ENCODE measurements around the gene ARHGEF37. TPM values are rescaled to one million over a fixed set of nuclear protein-coding genes. Genes with fewer than 3 reads are reported as not detected.
"Not testable (repeated sequence)": the region's sequence is repeated elsewhere in the genome, so short reads cannot be mapped to it uniquely, and the experiment has no call there.

ARHGEF37 gene, protein sequence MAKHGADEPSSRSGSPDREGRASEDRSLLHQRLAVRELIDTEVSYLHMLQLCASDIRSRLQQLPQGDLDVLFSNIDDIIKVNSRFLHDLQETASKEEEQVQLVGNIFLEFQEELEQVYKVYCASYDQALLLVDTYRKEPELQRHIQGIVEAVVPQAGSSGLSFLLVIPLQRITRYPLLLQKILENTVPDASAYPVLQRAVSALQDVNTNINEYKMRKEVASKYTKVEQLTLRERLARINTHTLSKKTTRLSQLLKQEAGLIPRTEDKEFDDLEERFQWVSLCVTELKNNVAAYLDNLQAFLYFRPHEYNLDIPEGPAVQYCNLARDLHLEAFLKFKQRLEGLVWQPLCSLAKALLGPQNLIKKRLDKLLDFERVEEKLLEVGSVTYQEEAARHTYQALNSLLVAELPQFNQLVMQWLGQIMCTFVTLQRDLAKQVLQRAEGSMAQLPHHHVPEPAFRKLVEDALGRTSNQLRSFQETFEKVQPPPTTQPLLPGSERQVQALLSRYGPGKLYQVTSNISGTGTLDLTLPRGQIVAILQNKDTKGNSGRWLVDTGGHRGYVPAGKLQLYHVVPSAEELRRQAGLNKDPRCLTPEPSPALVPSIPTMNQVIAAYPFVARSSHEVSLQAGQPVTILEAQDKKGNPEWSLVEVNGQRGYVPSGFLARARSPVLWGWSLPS
- 0.32 TPM for polyA plus RNA-seq (2013)

DNA sequence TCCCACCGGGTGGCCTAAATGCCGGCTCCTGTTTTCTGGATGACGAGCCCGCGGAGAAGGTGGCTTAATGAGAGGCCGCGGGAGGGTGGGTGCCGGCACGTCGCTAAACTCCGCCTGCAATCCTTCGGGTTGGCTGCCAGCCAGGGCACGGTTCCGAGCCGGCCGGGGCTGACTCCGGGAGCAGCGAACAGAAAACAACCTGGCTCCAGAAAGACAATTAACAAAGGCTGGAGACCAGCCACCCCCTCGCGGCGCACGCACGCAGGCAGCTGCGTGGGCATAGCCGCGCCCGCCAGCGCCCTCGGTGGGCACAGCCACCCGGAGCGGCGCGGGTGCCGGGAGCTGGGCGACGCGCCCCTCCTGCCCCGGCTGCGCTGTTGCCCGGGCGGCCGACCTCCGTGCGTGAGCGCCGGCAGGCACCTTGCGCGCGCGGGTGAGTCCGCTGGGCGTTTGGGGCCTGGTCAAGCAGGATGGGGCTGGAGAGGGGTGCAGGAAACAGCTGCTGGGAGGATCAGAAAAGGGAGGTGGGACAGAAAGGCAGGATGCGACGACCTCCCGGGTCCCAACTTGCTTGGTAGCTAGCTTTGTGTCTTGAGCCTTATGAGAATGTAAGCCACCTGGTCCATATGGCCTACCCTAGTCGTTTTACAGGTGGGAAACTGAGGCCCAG, at the start of gene ARHGEF37:
Gene ARHGEF37, plus strand, starts transcription at position 307 of the 670 bp plus-strand sequence. CDS start 16,272 bp downstream, outside the sequence.
- Histone ChIP-seq H3K36me3 (ENCODE audit: control insufficient read depth in 4 of 4, insufficient read depth in 4 of 4, low read length in 3 of 4) (no peaks in the 10 kb centered on the region), H3K9me3 (ENCODE audit: control extremely low read depth in 1 of 5, control insufficient read depth in 4 of 5, insufficient read depth in 2 of 5, low read depth in 1 of 5, low read length in 4 of 5) (no peaks in the 10 kb centered on the region), H3K4me3 (ENCODE audit: control insufficient read depth in 1 of 7, extremely low read depth in 1 of 7, insufficient read depth in 4 of 7, low read depth in 2 of 7, low read length in 6 of 7) (peak within 1 kb of the TSS; percentile 17 to 75 (median 60)), H3K4me1 (ENCODE audit: control extremely low read depth in 1 of 4, control insufficient read depth in 4 of 4, insufficient read depth in 4 of 4, low read length in 3 of 4) (peaks cover 0 to 16% (median 10%) of the 10 kb centered on the region in 4 experiments), H3K27ac (ENCODE audit: insufficient read depth in 1 of 2, low read depth in 1 of 2, low read length in 2 of 2, poor library complexity in 1 of 2, severe bottlenecking in 2 of 2) (no peak within 1 kb of the TSS), H3K27me3 (replicated peaks in 2 of 5; ENCODE audit: control insufficient read depth in 4 of 5, insufficient read depth in 5 of 5, low read length in 4 of 5) (peaks cover 0 to 13% (median 5%) of the 10 kb centered on the region in 5 experiments)
- ChIA-PET CTCF (interaction anchor here (0.8 to 1.3 kb wide), 6 partner anchors 11 to 246 kb away, joined by 3 to 4 read pairs (median 3); no protein-coding TSS in a partner anchor), POLR2A (no interaction called here)
- 1% methylated on average over 47 of the region's 56 CpGs for WGBS (ENCODE audit: insufficient coverage)
- peak; percentile 36 to 65 (median 53) for DNase-seq

DNA sequence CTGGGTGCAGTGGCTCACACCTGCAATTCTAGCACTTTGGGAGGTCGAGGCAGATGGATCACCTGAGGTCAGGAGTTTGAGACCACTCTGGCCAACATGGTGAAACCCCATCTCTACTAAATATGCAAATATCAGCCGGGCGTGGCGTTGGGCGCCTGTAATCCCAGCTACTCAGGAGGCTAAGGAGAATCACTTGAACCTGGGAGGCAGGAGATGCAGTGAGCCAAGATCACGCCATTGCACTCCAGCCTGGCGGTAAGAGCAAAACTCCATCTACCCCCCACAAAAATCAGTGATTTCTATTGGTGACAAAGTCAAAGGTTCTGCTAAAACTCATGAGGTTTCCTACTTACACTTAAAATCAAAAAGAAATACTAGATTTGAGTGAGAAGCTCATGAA, 48.9 kb upstream of the ARHGEF37 start:
- H3K27ac ChIP-seq (ENCODE audit: insufficient read depth in 1 of 2, low read depth in 1 of 2, low read length in 2 of 2, poor library complexity in 1 of 2, severe bottlenecking in 2 of 2), result no peak overlapping the region
- CTCF ChIA-PET, result no interaction called here
- no peak overlapping the region for H3K4me3 ChIP-seq (ENCODE audit: control insufficient read depth in 1 of 7, extremely low read depth in 1 of 7, insufficient read depth in 4 of 7, low read depth in 2 of 7, low read length in 6 of 7)
- WGBS (ENCODE audit: insufficient coverage), result 94% methylated on average over 7 of the region's 7 CpGs
- H3K9me3 ChIP-seq (ENCODE audit: control extremely low read depth in 1 of 5, control insufficient read depth in 4 of 5, insufficient read depth in 2 of 5, low read depth in 1 of 5, low read length in 4 of 5), result no peaks in the 10 kb centered on the region
- POLR2A ChIA-PET, result no interaction called here
- H3K4me1 ChIP-seq (ENCODE audit: control extremely low read depth in 1 of 4, control insufficient read depth in 4 of 4, insufficient read depth in 4 of 4, low read length in 3 of 4), result peaks cover 5 to 17% (median 12%) of the 10 kb centered on the region in 4 experiments
- H3K36me3 ChIP-seq (ENCODE audit: control insufficient read depth in 4 of 4, insufficient read depth in 4 of 4, low read length in 3 of 4), result peaks cover 3 to 29% (median 14%) of the 10 kb centered on the region in 4 experiments
- H3K27me3 ChIP-seq (replicated peaks in 2 of 5; ENCODE audit: control insufficient read depth in 4 of 5, insufficient read depth in 5 of 5, low read length in 4 of 5), result no peaks in the 10 kb centered on the region
- no peak for DNase-seq

DNA sequence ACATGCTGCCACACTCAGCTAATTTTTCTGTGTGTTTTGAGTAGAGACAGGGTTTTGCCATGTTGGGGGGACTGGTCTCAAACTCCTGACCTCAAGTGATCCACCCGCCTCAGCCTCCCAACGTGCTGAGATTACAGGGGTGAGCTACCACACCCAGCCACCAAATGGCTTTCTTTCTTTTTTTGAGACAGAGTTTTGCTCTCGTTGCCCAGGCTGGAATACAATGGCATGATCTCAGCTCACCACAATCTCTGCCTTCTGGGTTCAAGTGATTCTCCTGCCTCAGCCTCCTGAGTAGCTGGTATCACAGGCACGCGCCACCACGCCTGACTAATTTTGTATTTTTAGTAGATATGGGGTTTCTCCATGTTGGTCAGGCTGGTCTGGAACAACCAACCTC, 45.5 kb upstream of the ARHGEF37 start:
- H3K9me3 ChIP-seq (ENCODE audit: control extremely low read depth in 1 of 5, control insufficient read depth in 4 of 5, insufficient read depth in 2 of 5, low read depth in 1 of 5, low read length in 4 of 5); H3K4me1 ChIP-seq (ENCODE audit: control extremely low read depth in 1 of 4, control insufficient read depth in 4 of 4, insufficient read depth in 4 of 4, low read length in 3 of 4); H3K27ac ChIP-seq (ENCODE audit: insufficient read depth in 1 of 2, low read depth in 1 of 2, low read length in 2 of 2, poor library complexity in 1 of 2, severe bottlenecking in 2 of 2); H3K4me3 ChIP-seq (ENCODE audit: control insufficient read depth in 1 of 7, extremely low read depth in 1 of 7, insufficient read depth in 4 of 7, low read depth in 2 of 7, low read length in 6 of 7); POLR2A ChIA-PET; DNase-seq; H3K27me3 ChIP-seq (replicated peaks in 2 of 5; ENCODE audit: control insufficient read depth in 4 of 5, insufficient read depth in 5 of 5, low read length in 4 of 5): not testable (repeated sequence)
- peaks cover 11 to 42% (median 20%) of the 10 kb centered on the region in 4 experiments for H3K36me3 ChIP-seq (ENCODE audit: control insufficient read depth in 4 of 4, insufficient read depth in 4 of 4, low read length in 3 of 4)
- CTCF ChIA-PET, result interaction anchor here (0.9 to 2.2 kb wide), 3 partner anchors 8 to 28 kb away, joined by 3 to 6 read pairs (median 3); no protein-coding TSS in a partner anchor
- 89% methylated on average over 2 of the region's 6 CpGs for WGBS (ENCODE audit: insufficient coverage)

GRCh38 chr5:149537374-149537975, 43.8 kb upstream of the ARHGEF37 start:
- no peak overlapping the region for H3K27ac ChIP-seq (ENCODE audit: insufficient read depth in 1 of 2, low read depth in 1 of 2, low read length in 2 of 2, poor library complexity in 1 of 2, severe bottlenecking in 2 of 2)
- no peaks in the 10 kb centered on the region for H3K4me1 ChIP-seq (ENCODE audit: control extremely low read depth in 1 of 4, control insufficient read depth in 4 of 4, insufficient read depth in 4 of 4, low read length in 3 of 4)
- H3K36me3 ChIP-seq (ENCODE audit: control insufficient read depth in 4 of 4, insufficient read depth in 4 of 4, low read length in 3 of 4), result peaks cover 13 to 49% (median 21%) of the 10 kb centered on the region in 4 experiments
- no peaks in the 10 kb centered on the region for H3K27me3 ChIP-seq (replicated peaks in 2 of 5; ENCODE audit: control insufficient read depth in 4 of 5, insufficient read depth in 5 of 5, low read length in 4 of 5)
- no peak overlapping the region for H3K4me3 ChIP-seq (ENCODE audit: control insufficient read depth in 1 of 7, extremely low read depth in 1 of 7, insufficient read depth in 4 of 7, low read depth in 2 of 7, low read length in 6 of 7)
- no CpG with 5 or more reads among the region's 1 CpG for WGBS (ENCODE audit: insufficient coverage)
- ChIA-PET CTCF (interaction anchor here (1.0 to 2.8 kb wide), 4 partner anchors 10 to 51 kb away, joined by 3 to 9 read pairs (median 4); no protein-coding TSS in a partner anchor), POLR2A (interaction anchor here (0.7 kb wide), 1 partner anchor 19 kb away, joined by 3 read pairs; no protein-coding TSS in a partner anchor)
- H3K9me3 ChIP-seq (ENCODE audit: control extremely low read depth in 1 of 5, control insufficient read depth in 4 of 5, insufficient read depth in 2 of 5, low read depth in 1 of 5, low read length in 4 of 5), result no peaks in the 10 kb centered on the region
- DNase-seq, result no peak

GRCh38 chr5:149540089-149540488, 41.2 kb upstream of the ARHGEF37 start:
- Histone ChIP-seq H3K36me3 (ENCODE audit: control insufficient read depth in 4 of 4, insufficient read depth in 4 of 4, low read length in 3 of 4) (peaks cover 13 to 58% (median 25%) of the 10 kb centered on the region in 4 experiments), H3K27ac (ENCODE audit: insufficient read depth in 1 of 2, low read depth in 1 of 2, low read length in 2 of 2, poor library complexity in 1 of 2, severe bottlenecking in 2 of 2) (no peak overlapping the region), H3K9me3 (ENCODE audit: control extremely low read depth in 1 of 5, control insufficient read depth in 4 of 5, insufficient read depth in 2 of 5, low read depth in 1 of 5, low read length in 4 of 5) (no peaks in the 10 kb centered on the region), H3K27me3 (replicated peaks in 2 of 5; ENCODE audit: control insufficient read depth in 4 of 5, insufficient read depth in 5 of 5, low read length in 4 of 5) (no peaks in the 10 kb centered on the region), H3K4me3 (ENCODE audit: control insufficient read depth in 1 of 7, extremely low read depth in 1 of 7, insufficient read depth in 4 of 7, low read depth in 2 of 7, low read length in 6 of 7) (no peak overlapping the region), H3K4me1 (ENCODE audit: control extremely low read depth in 1 of 4, control insufficient read depth in 4 of 4, insufficient read depth in 4 of 4, low read length in 3 of 4) (peaks cover 5 to 20% (median 15%) of the 10 kb centered on the region in 4 experiments)
- CTCF ChIA-PET, result interaction anchor here (2.8 kb wide), 1 partner anchor 12 kb away, joined by 9 read pairs; no protein-coding TSS in a partner anchor
- DNase-seq, result no peak
- POLR2A ChIA-PET, result no interaction called here
- WGBS (ENCODE audit: insufficient coverage), result 100% methylated on average over 2 of the region's 3 CpGs

DNA sequence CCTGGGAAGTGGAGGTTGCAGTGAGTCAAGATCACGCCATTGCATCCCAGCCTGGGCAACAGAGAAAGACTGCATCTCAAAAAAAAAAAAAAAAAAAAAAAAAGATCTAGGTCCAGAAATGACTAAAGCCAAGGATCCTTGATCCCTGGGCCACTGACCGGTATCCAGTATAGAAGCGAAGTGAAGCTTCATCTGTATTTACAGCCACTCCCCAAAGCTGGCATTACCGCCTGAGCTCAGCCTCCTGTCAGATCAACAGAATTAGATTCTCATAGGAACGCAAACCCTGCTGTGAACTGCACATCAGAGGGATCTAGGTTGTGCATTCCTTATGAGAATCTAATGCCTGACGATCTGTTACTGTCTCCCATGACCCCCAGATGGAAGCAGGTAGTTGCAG, 39.4 kb upstream of the ARHGEF37 start:
- H3K4me1 ChIP-seq (ENCODE audit: control extremely low read depth in 1 of 4, control insufficient read depth in 4 of 4, insufficient read depth in 4 of 4, low read length in 3 of 4), result peaks cover 7 to 30% (median 18%) of the 10 kb centered on the region in 4 experiments
- DNase-seq, result no peak
- no peak overlapping the region for H3K27ac ChIP-seq (ENCODE audit: insufficient read depth in 1 of 2, low read depth in 1 of 2, low read length in 2 of 2, poor library complexity in 1 of 2, severe bottlenecking in 2 of 2)
- no peaks in the 10 kb centered on the region for H3K9me3 ChIP-seq (ENCODE audit: control extremely low read depth in 1 of 5, control insufficient read depth in 4 of 5, insufficient read depth in 2 of 5, low read depth in 1 of 5, low read length in 4 of 5)
- WGBS (ENCODE audit: insufficient coverage), result 100% methylated on average over 3 of the region's 6 CpGs
- H3K4me3 ChIP-seq (ENCODE audit: control insufficient read depth in 1 of 7, extremely low read depth in 1 of 7, insufficient read depth in 4 of 7, low read depth in 2 of 7, low read length in 6 of 7), result no peak overlapping the region
- H3K27me3 ChIP-seq (replicated peaks in 2 of 5; ENCODE audit: control insufficient read depth in 4 of 5, insufficient read depth in 5 of 5, low read length in 4 of 5), result no peaks in the 10 kb centered on the region
- CTCF ChIA-PET, result interaction anchor here (0.8 to 1.3 kb wide), 4 partner anchors 8 to 24 kb away, joined by 3 read pairs; no protein-coding TSS in a partner anchor
- H3K36me3 ChIP-seq (ENCODE audit: control insufficient read depth in 4 of 4, insufficient read depth in 4 of 4, low read length in 3 of 4), result peaks cover 13 to 60% (median 28%) of the 10 kb centered on the region in 4 experiments
- POLR2A ChIA-PET, result interaction anchor here (0.6 to 0.7 kb wide), 2 partner anchors 17 to 1967 kb away, joined by 3 to 4 read pairs; no protein-coding TSS in a partner anchor
